ENCODE measurements around the gene PLEKHH3.

- no peak for TF ChIP-seq EZH2phosphoT487 (IDR thresholded peaks at IDR 0.05; ENCODE audit: low read depth, severe bottlenecking, unreplicated experiment)
- no peak for TF ChIP-seq EZH2 (IDR thresholded peaks at IDR 0.05; ENCODE audit: borderline replicate concordance)
Observed at GRCh38 chr17:42669977-42670788, 6.6 kb downstream of the PLEKHH3 start.
